HepG2 (cell line): ENCODE measurements around the gene YTHDF1. TPM values are rescaled to one million over a fixed set of nuclear protein-coding genes. Genes with fewer than 3 reads are reported as not detected.

Experiments used
- CREM ChIP-seq, 2 experiments: sonication (generic) in 1 of 2; formaldehyde crosslinking in 1 of 2; IDR thresholded peaks; 2 replicates each; pipeline versions ENCODE4 v1.4.0 to v1.6.1; 2016 to 2020; ENCODE audit warnings: antibody characterized with exemption in 1 of 2, mild to moderate bottlenecking in 1 of 2, missing genetic modification reagents in 1 of 2
- MAZ ChIP-seq, 2 experiments: sonication (generic) in 1 of 2; formaldehyde crosslinking in 1 of 2; IDR thresholded peaks; 2 replicates each; pipeline versions ENCODE4 v1.5.0 to v1.6.1; 2012 to 2020; ENCODE audit warnings: low read depth in 2 of 2, mild to moderate bottlenecking in 2 of 2, borderline replicate concordance in 1 of 2, improper control_type of control experiment in 1 of 2, low read length in 1 of 2, missing genetic modification reagents in 1 of 2, moderate library complexity in 1 of 2
- MTF2 ChIP-seq: sonication (generic); formaldehyde crosslinking; IDR thresholded peaks from 2 replicates; pipeline ENCODE4 v1.5.0; 2020; ENCODE audit warnings: missing genetic modification reagents, borderline replicate concordance
- RBM22 ChIP-seq: fragments of 200-400 bp; formaldehyde crosslinking; optimal IDR thresholded peaks from 2 replicates; pipeline ENCODE3; 2017; ENCODE audit warnings: mild to moderate bottlenecking, low read length, moderate library complexity
- TAF1 ChIP-seq: sonication (generic); formaldehyde crosslinking; IDR thresholded peaks from 2 replicates; pipeline ENCODE4 v1.4.0; 2020; ENCODE audit warnings: missing genetic modification reagents
- TBX3 ChIP-seq: fragments of 450-650 bp; IDR thresholded peaks from 2 replicates; pipeline ENCODE4 v1.6.1; 2017; ENCODE audit warnings: antibody characterized with exemption, mild to moderate bottlenecking, inconsistent platforms, borderline replicate concordance
- TRIM24 ChIP-seq: sonication (generic); formaldehyde crosslinking; IDR thresholded peaks from 2 replicates; pipeline ENCODE4 v1.8.0; 2022; ENCODE audit warnings: mild to moderate bottlenecking, missing genetic modification reagents
- WIZ ChIP-seq: sonication (generic); formaldehyde crosslinking; IDR thresholded peaks from 2 replicates; pipeline ENCODE4 v1.5.1; 2020; ENCODE audit warnings: mild to moderate bottlenecking, missing genetic modification reagents
- ZBTB3 ChIP-seq: sonication (generic); formaldehyde crosslinking; IDR thresholded peaks from 2 replicates; pipeline ENCODE4 v1.4.0; 2020; ENCODE audit warnings: low read depth, mild to moderate bottlenecking, moderate library complexity, missing genetic modification reagents, borderline replicate concordance
- ZNF235 ChIP-seq: sonication (generic); formaldehyde crosslinking; IDR thresholded peaks from 2 replicates; pipeline ENCODE4 v1.8.1; 2023; ENCODE audit warnings: mild to moderate bottlenecking, missing genetic modification reagents, borderline replicate concordance
- ZNF329 ChIP-seq: sonication (generic); formaldehyde crosslinking; IDR thresholded peaks from 2 replicates; pipeline ENCODE4 v1.9.0; 2021; ENCODE audit warnings: low read depth, mild to moderate bottlenecking, missing genetic modification reagents
- ZNF337 ChIP-seq: sonication (generic); formaldehyde crosslinking; IDR thresholded peaks from 2 replicates; pipeline ENCODE4 v1.5.1; 2020; ENCODE audit warnings: missing genetic modification reagents, low read depth, mild to moderate bottlenecking, borderline replicate concordance
- ZNF564 ChIP-seq: sonication (generic); formaldehyde crosslinking; IDR thresholded peaks from 2 replicates; pipeline ENCODE4 v1.8.1; 2023; ENCODE audit warnings: mild to moderate bottlenecking, missing genetic modification reagents
- ZNF678 ChIP-seq: sonication (generic); formaldehyde crosslinking; IDR thresholded peaks from 2 replicates; pipeline ENCODE4 v1.4.0; 2020; ENCODE audit warnings: mild to moderate bottlenecking, missing genetic modification reagents
- ZSCAN20 ChIP-seq: sonication (generic); formaldehyde crosslinking; IDR thresholded peaks from 2 replicates; pipeline ENCODE4 v1.4.0; 2020; ENCODE audit warnings: missing genetic modification reagents, mild to moderate bottlenecking, borderline replicate concordance
- polyA plus RNA-seq, 8 experiments: library from polyadenylated mRNA; depleted of rRNA in 3 of 8; stranded (reverse) in 7 of 8; unstranded in 1 of 8; fragments of >200 nt; fragmentation: Illumina TruSeq in 4 of 8; extraction: Trizol in 4 of 8; gene quantifications; 2 replicates each; pipeline versions ENCODE4 v1.2.1 to v1.2.3, GENCODE V29; 2011 to 2016; ENCODE audit warnings: low read depth in 4 of 8, missing spikeins in 1 of 8, mixed read lengths in 1 of 8; ENCODE audit not compliant: insufficient read depth in 1 of 8
- total RNA-seq, 5 experiments: library from RNA; depleted of rRNA; stranded (reverse); fragments of >200 nt; fragmentation: Illumina TruSeq; extraction: Trizol; gene quantifications; 2 replicates each; pipeline ENCODE4 v1.2.3, GENCODE V29; 2016; ENCODE audit warnings: low read depth in 1 of 5
- TF ChIP-seq, protein P1 (sequence below): IDR thresholded peaks from 2 replicates; pipeline ENCODE4 v1.6.1; 2016; ENCODE audit warnings: low read depth, control low read depth
- TF ChIP-seq, protein P2 (sequence below): IDR thresholded peaks from 2 replicates; pipeline ENCODE4 v1.6.1; 2016; ENCODE audit warnings: missing compliant biosample characterization, missing genetic modification reagents, borderline replicate concordance
- TF ChIP-seq, protein P3 (sequence below): sonication (generic); formaldehyde crosslinking; IDR thresholded peaks from 2 replicates; pipeline ENCODE4 v1.5.0; 2020; ENCODE audit warnings: mild to moderate bottlenecking, missing genetic modification reagents
- TF ChIP-seq, protein P4 (sequence below): sonication (generic); formaldehyde crosslinking; IDR thresholded peaks from 2 replicates; pipeline ENCODE4 v1.4.0; 2020; ENCODE audit warnings: missing genetic modification reagents, borderline replicate concordance

The YTHDF1 gene
- total and polyA plus RNA-seq, 2 of the 13 experiments (the other 11 are each of a cell fraction or from before 2014, with no cell fraction given) = 34.5 to 37.7 TPM

DNA sequence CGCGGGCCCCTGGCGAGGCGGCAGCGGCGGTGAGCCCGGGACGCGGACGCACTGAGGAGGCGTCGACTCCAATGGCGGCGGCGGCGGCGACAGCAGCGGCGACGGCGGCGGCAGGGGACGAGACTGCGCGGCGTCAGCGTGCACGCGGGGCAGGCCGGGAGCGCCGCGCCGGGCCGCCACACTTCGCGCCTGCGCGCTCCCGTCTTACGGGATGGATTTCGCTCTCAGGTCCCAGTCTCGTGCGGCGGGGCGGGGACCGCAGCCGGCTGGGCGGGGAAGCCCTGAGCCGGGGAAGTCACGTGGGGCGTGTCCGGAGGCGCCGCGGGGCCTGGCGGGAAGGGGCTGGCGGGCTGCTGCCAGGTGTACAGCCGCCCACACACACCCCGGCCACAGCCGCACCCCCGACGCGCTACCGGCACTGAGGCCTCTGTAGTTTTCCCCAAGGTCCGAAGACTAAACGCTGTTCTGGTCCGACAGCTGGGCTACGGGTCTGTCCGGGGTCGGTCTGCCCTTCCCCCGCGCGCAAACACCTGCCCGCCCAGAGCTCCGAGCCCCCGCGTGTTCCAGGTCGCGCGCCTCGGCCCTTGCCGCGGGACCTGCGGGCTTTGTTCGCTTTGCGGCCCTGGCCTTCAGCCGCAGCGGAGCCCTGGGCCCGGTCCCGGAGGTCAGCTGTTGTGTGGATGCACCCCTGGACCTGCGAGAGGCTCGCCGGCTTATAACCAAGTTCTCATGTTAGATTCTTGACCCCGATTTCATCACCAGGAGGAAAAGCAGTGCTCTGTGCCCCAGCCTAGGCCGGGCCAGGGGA is at the start of gene YTHDF1 (continued):
- TF ChIP-seq, protein P1, sequence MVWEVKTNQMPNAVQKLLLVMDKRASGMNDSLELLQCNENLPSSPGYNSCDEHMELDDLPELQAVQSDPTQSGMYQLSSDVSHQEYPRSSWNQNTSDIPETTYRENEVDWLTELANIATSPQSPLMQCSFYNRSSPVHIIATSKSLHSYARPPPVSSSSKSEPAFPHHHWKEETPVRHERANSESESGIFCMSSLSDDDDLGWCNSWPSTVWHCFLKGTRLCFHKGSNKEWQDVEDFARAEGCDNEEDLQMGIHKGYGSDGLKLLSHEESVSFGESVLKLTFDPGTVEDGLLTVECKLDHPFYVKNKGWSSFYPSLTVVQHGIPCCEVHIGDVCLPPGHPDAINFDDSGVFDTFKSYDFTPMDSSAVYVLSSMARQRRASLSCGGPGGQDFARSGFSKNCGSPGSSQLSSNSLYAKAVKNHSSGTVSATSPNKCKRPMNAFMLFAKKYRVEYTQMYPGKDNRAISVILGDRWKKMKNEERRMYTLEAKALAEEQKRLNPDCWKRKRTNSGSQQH (CRISPR knock-in tag) = peak; percentile 32; the same call in 1 of the 2 replicates
- TF ChIP-seq ZNF678 = peak; percentile 98
- TF ChIP-seq, protein P2, sequence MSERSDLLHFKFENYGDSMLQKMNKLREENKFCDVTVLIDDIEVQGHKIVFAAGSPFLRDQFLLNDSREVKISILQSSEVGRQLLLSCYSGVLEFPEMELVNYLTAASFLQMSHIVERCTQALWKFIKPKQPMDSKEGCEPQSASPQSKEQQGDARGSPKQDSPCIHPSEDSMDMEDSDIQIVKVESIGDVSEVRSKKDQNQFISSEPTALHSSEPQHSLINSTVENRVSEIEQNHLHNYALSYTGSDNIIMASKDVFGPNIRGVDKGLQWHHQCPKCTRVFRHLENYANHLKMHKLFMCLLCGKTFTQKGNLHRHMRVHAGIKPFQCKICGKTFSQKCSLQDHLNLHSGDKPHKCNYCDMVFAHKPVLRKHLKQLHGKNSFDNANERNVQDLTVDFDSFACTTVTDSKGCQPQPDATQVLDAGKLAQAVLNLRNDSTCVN (CRISPR knock-in tag) = peak; percentile 86
- TF ChIP-seq, protein P3, sequence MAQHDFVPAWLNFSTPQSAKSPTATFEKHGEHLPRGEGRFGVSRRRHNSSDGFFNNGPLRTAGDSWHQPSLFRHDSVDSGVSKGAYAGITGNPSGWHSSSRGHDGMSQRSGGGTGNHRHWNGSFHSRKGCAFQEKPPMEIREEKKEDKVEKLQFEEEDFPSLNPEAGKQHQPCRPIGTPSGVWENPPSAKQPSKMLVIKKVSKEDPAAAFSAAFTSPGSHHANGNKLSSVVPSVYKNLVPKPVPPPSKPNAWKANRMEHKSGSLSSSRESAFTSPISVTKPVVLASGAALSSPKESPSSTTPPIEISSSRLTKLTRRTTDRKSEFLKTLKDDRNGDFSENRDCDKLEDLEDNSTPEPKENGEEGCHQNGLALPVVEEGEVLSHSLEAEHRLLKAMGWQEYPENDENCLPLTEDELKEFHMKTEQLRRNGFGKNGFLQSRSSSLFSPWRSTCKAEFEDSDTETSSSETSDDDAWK (CRISPR knock-in tag) = no peak
- TF ChIP-seq TBX3 = no peak
- peak; percentile 22; the same call in 1 of the 2 replicates for TF ChIP-seq TRIM24
- peak; percentile 85; the same call in 1 of the 2 replicates for TF ChIP-seq ZNF337 (CRISPR knock-in tag)
- TF ChIP-seq, protein P4, sequence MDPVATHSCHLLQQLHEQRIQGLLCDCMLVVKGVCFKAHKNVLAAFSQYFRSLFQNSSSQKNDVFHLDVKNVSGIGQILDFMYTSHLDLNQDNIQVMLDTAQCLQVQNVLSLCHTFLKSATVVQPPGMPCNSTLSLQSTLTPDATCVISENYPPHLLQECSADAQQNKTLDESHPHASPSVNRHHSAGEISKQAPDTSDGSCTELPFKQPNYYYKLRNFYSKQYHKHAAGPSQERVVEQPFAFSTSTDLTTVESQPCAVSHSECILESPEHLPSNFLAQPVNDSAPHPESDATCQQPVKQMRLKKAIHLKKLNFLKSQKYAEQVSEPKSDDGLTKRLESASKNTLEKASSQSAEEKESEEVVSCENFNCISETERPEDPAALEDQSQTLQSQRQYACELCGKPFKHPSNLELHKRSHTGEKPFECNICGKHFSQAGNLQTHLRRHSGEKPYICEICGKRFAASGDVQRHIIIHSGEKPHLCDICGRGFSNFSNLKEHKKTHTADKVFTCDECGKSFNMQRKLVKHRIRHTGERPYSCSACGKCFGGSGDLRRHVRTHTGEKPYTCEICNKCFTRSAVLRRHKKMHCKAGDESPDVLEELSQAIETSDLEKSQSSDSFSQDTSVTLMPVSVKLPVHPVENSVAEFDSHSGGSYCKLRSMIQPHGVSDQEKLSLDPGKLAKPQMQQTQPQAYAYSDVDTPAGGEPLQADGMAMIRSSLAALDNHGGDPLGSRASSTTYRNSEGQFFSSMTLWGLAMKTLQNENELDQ = no peak
- TF ChIP-seq CREM (IDR thresholded peaks at IDR 0.05) = no peak
- peak; percentile 7; the same call in 1 of the 2 replicates for TF ChIP-seq CREM (CRISPR knock-in tag; IDR thresholded peaks at IDR 0.05)
- TF ChIP-seq ZNF235 (CRISPR knock-in tag) = peak; percentile 96
- peak; percentile 90 for TF ChIP-seq ZBTB3
- peak; percentile 67; the same call in 1 of the 2 replicates for TF ChIP-seq MAZ (IDR thresholded peaks at IDR 0.05; ENCODE audit: borderline replicate concordance, low read depth, low read length)
- TF ChIP-seq MAZ (CRISPR knock-in tag; IDR thresholded peaks at IDR 0.05; ENCODE audit: low read depth) = peak; percentile 96
- TF ChIP-seq WIZ = no peak; the same call in 1 of the 2 replicates
- peak; percentile 97; the same call in 1 of the 2 replicates for TF ChIP-seq MTF2
- TF ChIP-seq ZSCAN20 (CRISPR knock-in tag) = peak; percentile 88; the same call in 1 of the 2 replicates
- TF ChIP-seq TAF1 (CRISPR knock-in tag) = peak; percentile 83
- peak; percentile 72; the same call in 1 of the 2 replicates for TF ChIP-seq ZNF329 (CRISPR knock-in tag)
- TF ChIP-seq ZNF564 (CRISPR knock-in tag) = peak; percentile 96; the same call in 1 of the 2 replicates
- no peak for TF ChIP-seq RBM22
